ENCODE results near the gene SLC9A3.
"Not testable (repeated sequence)": the region's sequence is repeated elsewhere in the genome, so short reads cannot be mapped to it uniquely, and the experiment has no call there.

Gene SLC9A3

GRCh38 chr5:516338-516925 is 7.8 kb downstream of the SLC9A3 start:
- Histone ChIP-seq H3K9ac (ENCODE audit: low read length) (no peak overlapping the region), H3K36me3 (ENCODE audit: control insufficient read depth, insufficient read depth, low read length) (no peaks in the 10 kb centered on the region), H3K4me3 (ENCODE audit: low read length) (no peak overlapping the region), H3K9me3 (ENCODE audit: control insufficient read depth, low read length) (no peaks in the 10 kb centered on the region), H3K27me3 (ENCODE audit: control insufficient read depth, insufficient read depth, low read length) (peaks cover 30% of the 10 kb centered on the region), H3K4me1 (ENCODE audit: control insufficient read depth, insufficient read depth, low read length) (peaks cover 21% of the 10 kb centered on the region)

- Histone ChIP-seq H3K4me3 (ENCODE audit: low read length) (no peak overlapping the region), H3K36me3 (ENCODE audit: control insufficient read depth, insufficient read depth, low read length) (no peaks in the 10 kb centered on the region), H3K9me3 (ENCODE audit: control insufficient read depth, low read length) (no peaks in the 10 kb centered on the region), H3K4me1 (ENCODE audit: control insufficient read depth, insufficient read depth, low read length) (peaks cover 21% of the 10 kb centered on the region), H3K9ac (ENCODE audit: low read length) (no peak overlapping the region), H3K27me3 (ENCODE audit: control insufficient read depth, insufficient read depth, low read length) (peaks cover 30% of the 10 kb centered on the region)
Observed at GRCh38 chr5:515273-515836, 8.9 kb downstream of the SLC9A3 start.

DNA sequence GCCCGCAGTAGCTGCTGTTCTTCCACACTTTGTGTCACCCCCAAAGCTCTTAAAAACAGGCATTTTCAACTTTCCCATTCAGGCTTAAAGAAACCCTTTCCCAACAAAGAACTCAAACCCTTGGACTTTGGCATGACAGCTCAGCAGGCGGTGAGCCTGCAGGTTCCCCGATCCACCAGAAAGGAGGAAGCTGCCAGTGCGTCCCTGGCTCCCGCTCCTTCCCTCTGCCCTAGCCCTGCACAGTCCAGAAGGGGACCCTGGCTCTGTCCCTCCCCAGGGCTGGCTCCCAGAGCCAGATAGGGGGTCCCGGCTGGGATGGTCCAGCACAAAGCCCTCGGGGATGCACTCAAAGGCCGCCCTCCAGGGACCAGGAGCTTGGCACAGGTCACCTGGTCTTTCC is 9.6 kb downstream of the SLC9A3 start:
- Histone ChIP-seq H3K36me3 (ENCODE audit: control insufficient read depth, insufficient read depth, low read length) (no peaks in the 10 kb centered on the region), H3K4me1 (ENCODE audit: control insufficient read depth, insufficient read depth, low read length) (peaks cover 21% of the 10 kb centered on the region), H3K4me3 (ENCODE audit: low read length) (no peak overlapping the region), H3K9me3 (ENCODE audit: control insufficient read depth, low read length) (no peaks in the 10 kb centered on the region), H3K27me3 (ENCODE audit: control insufficient read depth, insufficient read depth, low read length) (peaks cover 29% of the 10 kb centered on the region), H3K9ac (ENCODE audit: low read length) (no peak overlapping the region)

DNA sequence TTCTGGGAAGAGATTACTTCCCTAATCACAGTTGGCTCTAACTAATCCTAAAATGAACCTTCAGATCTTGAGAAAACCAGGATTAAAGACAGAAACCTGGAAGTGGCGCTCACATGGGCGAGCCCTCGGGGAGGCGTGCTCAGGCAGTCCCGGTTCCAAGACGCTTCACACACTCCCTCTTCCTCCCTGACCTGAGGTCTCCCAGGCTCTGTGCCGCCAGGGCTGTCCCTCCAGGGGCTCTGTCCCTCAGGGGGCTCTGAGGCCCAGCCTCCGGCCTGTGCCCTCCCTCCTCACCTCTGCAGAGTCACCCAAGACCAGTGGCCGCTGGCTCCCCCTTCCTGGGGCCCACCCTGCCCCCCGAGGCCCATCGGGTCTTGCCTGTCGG is 10.2 kb downstream of the SLC9A3 start:
- Histone ChIP-seq H3K36me3 (ENCODE audit: control insufficient read depth, insufficient read depth, low read length) (no peaks in the 10 kb centered on the region), H3K9me3 (ENCODE audit: control insufficient read depth, low read length) (no peaks in the 10 kb centered on the region), H3K27me3 (ENCODE audit: control insufficient read depth, insufficient read depth, low read length) (peaks cover 25% of the 10 kb centered on the region), H3K4me1 (ENCODE audit: control insufficient read depth, insufficient read depth, low read length) (peaks cover 17% of the 10 kb centered on the region), H3K9ac (ENCODE audit: low read length) (no peak overlapping the region), H3K4me3 (ENCODE audit: low read length) (no peak overlapping the region)

- H3K4me1 ChIP-seq (ENCODE audit: control insufficient read depth, insufficient read depth, low read length) = peaks cover 11% of the 10 kb centered on the region
- H3K9ac ChIP-seq (ENCODE audit: low read length) = no peak overlapping the region
- no peak overlapping the region for H3K4me3 ChIP-seq (ENCODE audit: low read length)
- no peaks in the 10 kb centered on the region for H3K9me3 ChIP-seq (ENCODE audit: control insufficient read depth, low read length)
- no peaks in the 10 kb centered on the region for H3K36me3 ChIP-seq (ENCODE audit: control insufficient read depth, insufficient read depth, low read length)
- peaks cover 25% of the 10 kb centered on the region for H3K27me3 ChIP-seq (ENCODE audit: control insufficient read depth, insufficient read depth, low read length)
Observed at GRCh38 chr5:513216-514100, 10.8 kb downstream of the SLC9A3 start.

DNA sequence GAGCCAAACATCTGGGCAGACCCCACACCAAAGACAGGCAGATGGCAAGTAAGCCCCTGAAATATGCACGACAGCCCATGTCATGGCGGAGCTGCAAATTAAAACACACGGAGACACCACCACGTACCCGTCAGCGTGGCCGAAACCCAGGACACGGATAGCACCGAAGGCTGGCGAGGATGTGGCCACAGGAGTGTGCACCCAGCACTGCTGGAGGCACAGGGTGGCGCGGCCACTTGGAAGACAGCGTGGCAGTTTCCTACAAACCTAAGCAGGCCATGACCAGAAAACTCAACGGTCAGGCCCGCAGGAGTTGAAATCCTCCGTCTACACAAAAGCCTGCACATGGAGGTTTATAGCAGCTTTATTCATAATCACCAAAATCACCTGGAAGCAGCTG is 12.8 kb downstream of the SLC9A3 start:
- Histone ChIP-seq H3K9ac (ENCODE audit: low read length) (no peak overlapping the region), H3K27me3 (ENCODE audit: control insufficient read depth, insufficient read depth, low read length) (peaks cover 18% of the 10 kb centered on the region), H3K4me1 (ENCODE audit: control insufficient read depth, insufficient read depth, low read length) (peaks cover 9% of the 10 kb centered on the region), H3K36me3 (ENCODE audit: control insufficient read depth, insufficient read depth, low read length) (no peaks in the 10 kb centered on the region), H3K4me3 (ENCODE audit: low read length) (no peak overlapping the region), H3K9me3 (ENCODE audit: control insufficient read depth, low read length) (no peaks in the 10 kb centered on the region)

DNA sequence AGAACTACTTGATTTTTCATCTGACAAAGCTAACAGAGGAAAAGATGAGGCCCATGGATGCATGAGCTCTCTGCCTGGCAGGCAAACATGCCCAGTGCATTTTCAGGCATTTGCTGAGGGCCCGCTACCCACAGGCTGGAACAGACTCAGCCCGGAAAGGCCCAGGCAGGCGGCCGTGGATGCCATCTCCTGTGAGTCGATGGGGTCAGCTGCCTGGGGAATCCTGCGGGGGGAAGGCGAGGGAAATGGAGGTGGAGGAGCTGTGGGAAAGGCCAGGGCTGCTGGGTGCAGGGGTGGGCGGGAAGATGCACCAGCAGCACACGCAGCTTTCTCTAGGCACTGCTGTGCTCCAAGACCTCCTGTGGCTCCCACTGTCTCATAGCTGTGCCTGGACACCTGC is 13.7 kb downstream of the SLC9A3 start:
- Histone ChIP-seq H3K4me1 (ENCODE audit: control insufficient read depth, insufficient read depth, low read length) (peaks cover 17% of the 10 kb centered on the region), H3K36me3 (ENCODE audit: control insufficient read depth, insufficient read depth, low read length) (no peaks in the 10 kb centered on the region), H3K9me3 (ENCODE audit: control insufficient read depth, low read length) (no peaks in the 10 kb centered on the region), H3K4me3 (ENCODE audit: low read length) (no peak overlapping the region), H3K27me3 (ENCODE audit: control insufficient read depth, insufficient read depth, low read length) (peaks cover 25% of the 10 kb centered on the region), H3K9ac (ENCODE audit: low read length) (no peak overlapping the region)

DNA sequence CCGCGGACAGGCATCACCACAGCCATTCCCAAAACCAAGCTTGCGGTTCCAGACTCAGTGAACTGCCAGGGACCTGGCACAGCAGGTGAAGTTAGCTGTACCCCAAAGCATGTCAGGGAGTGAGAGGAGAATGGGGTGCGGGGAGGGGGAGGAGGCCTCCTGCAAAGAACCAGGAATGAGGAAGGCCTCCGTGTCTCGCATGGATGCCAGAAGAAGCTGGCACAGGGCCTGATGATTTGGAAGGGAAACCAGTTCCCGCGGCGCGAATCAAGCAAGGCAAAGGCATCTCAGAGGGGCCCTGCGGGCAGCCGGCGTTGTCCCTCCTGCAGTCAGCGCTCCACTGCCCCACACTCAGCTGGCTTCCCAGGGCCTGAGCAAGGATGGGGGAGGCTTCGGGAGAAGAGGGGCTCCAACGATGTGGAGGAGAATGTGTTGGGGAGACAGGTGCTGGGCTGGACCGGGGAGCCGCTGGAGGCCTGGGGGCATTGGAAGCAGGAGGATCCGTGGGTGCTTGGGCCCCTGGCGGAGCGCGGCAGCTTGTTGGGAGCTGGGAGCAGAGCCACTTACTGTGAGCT is 14.6 kb downstream of the SLC9A3 start:
- Histone ChIP-seq H3K4me3 (ENCODE audit: low read length) (no peak overlapping the region), H3K9ac (ENCODE audit: low read length) (no peak overlapping the region), H3K4me1 (ENCODE audit: control insufficient read depth, insufficient read depth, low read length) (peaks cover 14% of the 10 kb centered on the region), H3K9me3 (ENCODE audit: control insufficient read depth, low read length) (no peaks in the 10 kb centered on the region), H3K36me3 (ENCODE audit: control insufficient read depth, insufficient read depth, low read length) (no peaks in the 10 kb centered on the region), H3K27me3 (ENCODE audit: control insufficient read depth, insufficient read depth, low read length) (peaks cover 17% of the 10 kb centered on the region)

GRCh38 chr5:507986-508575 is 16.2 kb downstream of the SLC9A3 start:
- not testable (repeated sequence) for H3K36me3 ChIP-seq (ENCODE audit: control insufficient read depth, insufficient read depth, low read length); H3K4me3 ChIP-seq (ENCODE audit: low read length); H3K4me1 ChIP-seq (ENCODE audit: control insufficient read depth, insufficient read depth, low read length); H3K9ac ChIP-seq (ENCODE audit: low read length); H3K9me3 ChIP-seq (ENCODE audit: control insufficient read depth, low read length)
- H3K27me3 ChIP-seq (ENCODE audit: control insufficient read depth, insufficient read depth, low read length) = peaks cover 11% of the 10 kb centered on the region

DNA sequence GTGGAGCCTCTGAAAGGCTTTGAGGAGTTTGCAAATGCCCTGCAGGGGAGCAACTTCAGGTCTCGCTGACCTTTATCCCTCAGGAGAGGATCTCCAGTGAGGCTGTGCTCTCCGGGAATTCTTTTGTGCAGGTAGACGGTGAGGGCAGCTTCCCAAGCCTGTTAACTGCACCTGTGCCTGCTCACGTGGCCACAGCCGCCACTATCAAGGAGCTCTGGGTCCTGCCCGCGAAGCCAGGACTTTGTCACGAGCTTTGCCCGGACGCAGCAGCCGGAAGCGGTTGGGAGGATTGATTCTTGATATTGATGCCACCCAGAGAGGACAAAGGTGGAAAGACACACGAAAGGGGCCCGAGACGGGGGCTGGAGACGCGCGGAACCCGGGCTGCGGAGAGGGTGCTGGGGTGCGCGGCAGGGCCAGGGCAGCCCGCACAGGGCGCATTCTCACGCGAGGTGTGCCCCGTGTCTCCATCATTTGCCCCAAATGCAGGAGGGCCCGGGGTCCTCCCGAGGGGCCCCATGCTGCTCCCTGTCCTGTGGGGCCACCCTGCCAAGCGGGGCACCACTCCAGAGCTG is 18.2 kb downstream of the SLC9A3 start:
- H3K9me3 ChIP-seq (ENCODE audit: control insufficient read depth, low read length) = no peaks in the 10 kb centered on the region
- H3K4me3 ChIP-seq (ENCODE audit: low read length) = no peak overlapping the region
- H3K9ac ChIP-seq (ENCODE audit: low read length) = no peak overlapping the region
- H3K36me3 ChIP-seq (ENCODE audit: control insufficient read depth, insufficient read depth, low read length) = no peaks in the 10 kb centered on the region
- H3K27me3 ChIP-seq (ENCODE audit: control insufficient read depth, insufficient read depth, low read length) = peaks cover 21% of the 10 kb centered on the region
- peaks cover 9% of the 10 kb centered on the region for H3K4me1 ChIP-seq (ENCODE audit: control insufficient read depth, insufficient read depth, low read length)

DNA sequence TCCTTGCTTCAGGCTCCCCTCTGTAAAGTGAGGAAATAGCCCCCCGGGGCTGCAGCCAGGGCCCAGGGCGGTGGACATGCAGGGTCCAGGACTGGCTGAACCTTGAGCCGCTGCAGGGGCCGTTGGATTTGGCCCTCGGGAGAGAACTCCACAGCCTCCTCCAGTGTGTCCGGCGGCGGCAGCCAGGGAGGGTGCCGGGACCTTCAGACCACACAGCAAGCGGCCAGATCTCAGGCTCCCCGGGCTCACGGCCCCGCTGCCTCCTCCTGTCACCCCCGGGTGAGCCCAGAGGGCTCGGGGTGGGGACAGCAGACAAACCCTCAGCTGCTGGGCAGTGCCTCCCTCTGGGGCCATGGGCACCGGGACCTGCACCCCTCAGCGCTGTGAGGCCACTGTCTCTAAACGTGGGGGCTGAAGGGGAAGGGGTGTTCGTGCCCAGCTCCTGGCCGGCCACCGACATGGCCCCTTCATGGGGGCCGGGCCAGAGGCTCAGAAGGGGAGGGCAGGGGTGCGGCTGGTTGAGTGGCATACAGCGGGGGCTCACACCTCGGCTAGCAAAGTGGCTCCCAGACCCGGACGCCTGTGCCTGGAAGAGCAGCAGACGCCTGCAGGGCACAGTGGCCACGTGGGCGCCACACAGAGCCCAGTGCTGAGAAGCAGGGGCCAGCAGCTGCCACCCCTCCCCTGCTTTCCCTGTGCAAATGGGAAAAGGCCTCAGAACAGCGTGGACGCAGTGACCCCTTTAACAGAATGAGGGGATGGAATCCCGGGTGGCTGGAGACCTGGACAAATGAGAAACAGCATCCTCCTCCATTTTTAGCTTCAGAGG is 19.7 kb downstream of the SLC9A3 start:
- Histone ChIP-seq H3K4me3 (ENCODE audit: low read length) (no peak overlapping the region), H3K36me3 (ENCODE audit: control insufficient read depth, insufficient read depth, low read length) (no peaks in the 10 kb centered on the region), H3K4me1 (ENCODE audit: control insufficient read depth, insufficient read depth, low read length) (peaks cover 9% of the 10 kb centered on the region), H3K9ac (ENCODE audit: low read length) (no peak overlapping the region), H3K27me3 (ENCODE audit: control insufficient read depth, insufficient read depth, low read length) (peaks cover 22% of the 10 kb centered on the region), H3K9me3 (ENCODE audit: control insufficient read depth, low read length) (no peaks in the 10 kb centered on the region)
